Activated B cell treated with CpG ODN at 0.5 μM for 24 hours (primary cell): Measurements from ENCODE around the gene FSD1L. TPM values are rescaled to one million over a fixed set of nuclear protein-coding genes. Genes with fewer than 3 reads are reported as not detected.
"Not testable (repeated sequence)": the region's sequence is repeated elsewhere in the genome, so short reads cannot be mapped to it uniquely, and the experiment has no call there.

ENCODE experiments used
- ATAC-seq: fragments of 200-7000 bp; cut with Tn5 transposase; one replicate; pipeline ENCODE4 v1.10.0; 2021; ENCODE audit warnings: low read depth, mild to moderate bottlenecking, moderate library complexity
- CTCF ChIA-PET: fragments of 350-600 bp; sonication (Branson Sonifier 250); formaldehyde crosslinking; loops from one replicate; lab custom pipeline; 2021; ENCODE audit warnings: antibody characterized with exemption; lab: Charles Lee
- POLR2A ChIA-PET: fragments of 350-600 bp; sonication (Branson Sonifier 250); formaldehyde crosslinking; loops from one replicate; lab custom pipeline; 2021; ENCODE audit warnings: antibody characterized with exemption; lab: Charles Lee
- DNase-seq: peaks from one replicate; pipeline ENCODE4 v3.0.0; 2022
- H3K27ac Mint-ChIP-seq: one replicate; pipeline ENCODE4 v1.8.0; 2020; ENCODE audit warnings: mixed read lengths
- H3K27me3 Mint-ChIP-seq: one replicate; pipeline ENCODE4 v1.8.0; 2021; ENCODE audit warnings: mixed read lengths
- H3K36me3 Mint-ChIP-seq: one replicate; pipeline ENCODE4 v1.8.0; 2021; ENCODE audit warnings: low read depth, mixed read lengths
- H3K4me1 Mint-ChIP-seq: one replicate; pipeline ENCODE4 v1.8.0; 2021; ENCODE audit warnings: mixed read lengths
- H3K4me3 Mint-ChIP-seq: one replicate; pipeline ENCODE4 v1.8.0; 2020; ENCODE audit warnings: mild to moderate bottlenecking, mixed read lengths
- H3K9me3 Mint-ChIP-seq: one replicate; pipeline ENCODE4 v1.8.0; 2020; ENCODE audit warnings: mixed read lengths
- CTCF ChIP-seq: fragments of 200-600 bp; IDR thresholded peaks from one replicate; pipeline ENCODE4 v1.8.0; 2022; ENCODE audit warnings: antibody characterized with exemption, mild to moderate bottlenecking
- intact Hi-C: fragments of 100-400 bp; cut with micrococcal nuclease; formaldehyde crosslinking; loops from one replicate; pipeline ENCODE4 v1.15.1; 2024
- total RNA-seq: library from RNA; stranded (reverse); gene quantifications from 2 replicates; pipeline ENCODE4 v1.2.3, GENCODE V29; 2022

Gene FSD1L
- total RNA-seq, 1 donor from 2014 or later: 12.4 TPM

GRCh38 chr9:105554042-105554441, 106.2 kb downstream of the FSD1L start:
- H3K27me3 Mint-ChIP-seq: no peaks in the 10 kb centered on the region
- CTCF ChIA-PET: no interaction called here
- POLR2A ChIA-PET: no interaction called here

GRCh38 chr9:105557804-105558610, 110.2 kb downstream of the FSD1L start, which contains the start of gene FKTN:
FKTN (plus strand) TSS chr9:105558131; CDS start chr9:105575033, 16,902 bp downstream.
- peaks cover 4% of the 10 kb centered on the region for H3K9me3 Mint-ChIP-seq
- intact Hi-C loops: loop anchor here (1.0 to 5.0 kb wide), 7 partner anchors 16 to 811 kb away; partner anchors contain the start of genes ABCA1, FSD1L, NIPSNAP3A and SLC44A1

More at GRCh38 chr9:105554042-105554441, 106.2 kb downstream of the FSD1L start:
- Mint-ChIP-seq H3K9me3 (no peaks in the 10 kb centered on the region), H3K4me3 (no peak overlapping the region), H3K27ac (no peak overlapping the region), H3K36me3 (peaks cover 6% of the 10 kb centered on the region), H3K4me1 (peaks cover 15% of the 10 kb centered on the region)
- TF ChIP-seq CTCF: no peak
- intact Hi-C loops: no loop called here
- no peak for DNase-seq
- no peak for ATAC-seq

GRCh38 chr9:105572455-105572854, 124.6 kb downstream of the FSD1L start:
- H3K9me3 Mint-ChIP-seq: peaks cover 15% of the 10 kb centered on the region
- no peak overlapping the region for H3K4me3 Mint-ChIP-seq
- intact Hi-C loops: no loop called here
- H3K27me3 Mint-ChIP-seq: no peaks in the 10 kb centered on the region
- no peak for TF ChIP-seq CTCF
- peaks cover 28% of the 10 kb centered on the region for H3K36me3 Mint-ChIP-seq
- ChIA-PET POLR2A (interaction anchor here (0.6 kb wide), 1 partner anchor 168 kb away, joined by 6 read pairs; no protein-coding TSS in a partner anchor), CTCF (no interaction called here)
- ATAC-seq (no peak), DNase-seq (no peak)
- H3K27ac Mint-ChIP-seq: no peak overlapping the region
- no peaks in the 10 kb centered on the region for H3K4me1 Mint-ChIP-seq

More at GRCh38 chr9:105557804-105558610, 110.2 kb downstream of the FSD1L start, which contains the start of gene FKTN:
- H3K27me3 Mint-ChIP-seq: no peaks in the 10 kb centered on the region
- peaks cover 20% of the 10 kb centered on the region for H3K36me3 Mint-ChIP-seq
- H3K27ac Mint-ChIP-seq: peak within 1 kb of the TSS; percentile 83
- POLR2A ChIA-PET: no interaction called here
- H3K4me3 Mint-ChIP-seq: peak within 1 kb of the TSS; percentile 96
- no peak for TF ChIP-seq CTCF
- DNase-seq (peak; percentile 72), ATAC-seq (peak; percentile 99)
- CTCF ChIA-PET: no interaction called here
- peaks cover 20% of the 10 kb centered on the region for H3K4me1 Mint-ChIP-seq

GRCh38 chr9:105579952-105580351, 132.1 kb downstream of the FSD1L start:
- peaks cover 28% of the 10 kb centered on the region for H3K36me3 Mint-ChIP-seq
- H3K4me1 Mint-ChIP-seq, ATAC-seq, DNase-seq, POLR2A ChIA-PET, H3K4me3 Mint-ChIP-seq, H3K27me3 Mint-ChIP-seq, CTCF ChIA-PET, H3K27ac Mint-ChIP-seq, intact Hi-C loops, H3K9me3 Mint-ChIP-seq: not testable (repeated sequence)

GRCh38 chr9:105581550-105581949, 133.7 kb downstream of the FSD1L start:
- H3K4me1 Mint-ChIP-seq, POLR2A ChIA-PET, ATAC-seq, CTCF ChIA-PET, H3K27ac Mint-ChIP-seq, intact Hi-C loops, DNase-seq, H3K9me3 Mint-ChIP-seq, H3K4me3 Mint-ChIP-seq, H3K27me3 Mint-ChIP-seq: not testable (repeated sequence)
- H3K36me3 Mint-ChIP-seq: peaks cover 17% of the 10 kb centered on the region

GRCh38 chr9:105593145-105593544, 145.3 kb downstream of the FSD1L start:
- H3K9me3 Mint-ChIP-seq: peaks cover 12% of the 10 kb centered on the region
- no peaks in the 10 kb centered on the region for H3K4me1 Mint-ChIP-seq
- no peak for TF ChIP-seq CTCF
- no peak overlapping the region for H3K27ac Mint-ChIP-seq
- ChIA-PET POLR2A (no interaction called here), CTCF (no interaction called here)
- no peak for DNase-seq
- intact Hi-C loops: no loop called here
- no peak for ATAC-seq
- no peaks in the 10 kb centered on the region for H3K27me3 Mint-ChIP-seq
- H3K36me3 Mint-ChIP-seq: peaks cover 49% of the 10 kb centered on the region
- H3K4me3 Mint-ChIP-seq: no peak overlapping the region
